ENCODE measurements around the gene DUOX2.
"Not testable (repeated sequence)": the region's sequence is repeated elsewhere in the genome, so short reads cannot be mapped to it uniquely, and the experiment has no call there.

The DUOX2 gene

DNA sequence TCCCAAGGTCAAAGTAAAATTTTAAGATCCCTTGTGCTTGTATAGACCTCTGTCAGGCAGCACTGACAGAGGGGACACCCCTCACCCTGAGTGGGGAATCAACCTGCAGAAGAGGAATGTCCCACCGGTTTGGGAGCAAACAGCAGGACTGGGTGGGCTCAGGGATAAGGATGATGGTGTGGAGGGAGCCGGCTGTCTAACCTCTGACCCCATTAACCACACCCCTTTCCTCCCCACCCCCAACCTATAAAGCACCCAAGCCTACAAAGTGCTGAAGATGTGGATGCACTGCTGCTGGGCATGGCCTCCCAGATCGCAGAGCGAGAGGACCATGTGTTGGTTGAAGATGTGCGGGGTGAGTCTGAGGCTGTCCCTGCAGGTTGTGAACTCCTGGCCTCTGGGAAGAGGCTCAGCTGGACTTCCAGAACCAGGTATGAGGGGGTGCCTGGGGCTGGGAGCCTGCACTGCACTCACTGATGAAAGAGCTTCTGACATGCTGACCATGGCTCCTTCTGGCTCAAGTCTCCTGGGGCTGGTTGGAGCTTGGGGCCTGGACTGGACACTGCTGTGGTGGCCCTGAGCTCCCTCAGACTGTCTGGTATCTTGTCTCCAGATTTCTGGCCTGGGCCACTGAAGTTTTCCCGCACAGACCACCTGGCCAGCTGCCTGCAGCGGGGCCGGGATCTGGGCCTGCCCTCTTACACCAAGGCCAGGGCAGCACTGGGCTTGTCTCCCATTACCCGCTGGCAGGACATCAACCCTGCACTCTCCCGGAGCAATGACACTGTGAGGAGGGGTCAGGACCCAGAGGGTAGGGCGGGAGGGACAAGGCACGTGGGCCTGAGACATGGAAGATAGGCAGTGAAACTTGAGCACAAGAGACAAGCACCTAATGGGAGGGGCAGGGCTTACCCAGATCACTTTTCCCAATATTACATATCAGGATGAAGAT, 25.1 kb upstream of the DUOX2 start:
- DNase-seq: no peak

DNA sequence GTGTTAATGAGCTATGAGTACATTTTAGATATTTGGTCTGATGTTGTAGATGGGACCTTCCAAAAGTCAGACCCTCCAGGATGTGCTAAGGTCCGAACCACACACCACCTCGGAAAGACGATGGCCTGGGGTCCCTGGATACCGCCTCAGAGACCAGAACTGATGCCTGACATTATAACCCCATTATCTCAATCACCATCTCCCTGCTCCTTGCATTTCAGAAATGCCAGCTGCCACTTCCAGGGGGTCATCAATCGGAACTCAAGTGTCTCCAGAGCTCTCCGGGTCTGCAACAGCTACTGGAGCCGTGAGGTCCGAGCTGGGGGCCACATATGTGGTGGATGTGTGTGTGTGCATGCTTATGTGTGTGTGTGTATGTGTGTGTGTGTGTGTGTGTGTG, 23.7 kb upstream of the DUOX2 start:
- no peak for DNase-seq

DNA sequence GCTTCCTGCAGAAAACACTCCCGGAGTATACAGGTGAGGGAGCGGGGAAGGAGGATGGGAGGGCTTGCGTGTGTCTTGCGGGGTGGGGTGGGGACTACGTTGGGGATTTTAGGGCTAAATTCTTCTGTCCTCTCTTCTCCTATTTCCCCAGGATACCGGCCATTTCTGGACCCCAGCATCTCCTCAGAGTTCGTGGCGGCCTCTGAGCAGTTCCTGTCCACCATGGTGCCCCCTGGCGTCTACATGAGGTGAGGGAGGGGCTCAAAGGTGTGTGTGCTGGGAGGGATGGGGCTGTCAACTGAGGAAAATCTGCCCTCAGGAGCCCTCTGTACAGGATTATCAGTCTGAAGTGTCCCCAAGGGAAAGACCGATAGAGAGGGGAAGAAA, 22.4 kb upstream of the DUOX2 start:
- no peak for DNase-seq

DNA sequence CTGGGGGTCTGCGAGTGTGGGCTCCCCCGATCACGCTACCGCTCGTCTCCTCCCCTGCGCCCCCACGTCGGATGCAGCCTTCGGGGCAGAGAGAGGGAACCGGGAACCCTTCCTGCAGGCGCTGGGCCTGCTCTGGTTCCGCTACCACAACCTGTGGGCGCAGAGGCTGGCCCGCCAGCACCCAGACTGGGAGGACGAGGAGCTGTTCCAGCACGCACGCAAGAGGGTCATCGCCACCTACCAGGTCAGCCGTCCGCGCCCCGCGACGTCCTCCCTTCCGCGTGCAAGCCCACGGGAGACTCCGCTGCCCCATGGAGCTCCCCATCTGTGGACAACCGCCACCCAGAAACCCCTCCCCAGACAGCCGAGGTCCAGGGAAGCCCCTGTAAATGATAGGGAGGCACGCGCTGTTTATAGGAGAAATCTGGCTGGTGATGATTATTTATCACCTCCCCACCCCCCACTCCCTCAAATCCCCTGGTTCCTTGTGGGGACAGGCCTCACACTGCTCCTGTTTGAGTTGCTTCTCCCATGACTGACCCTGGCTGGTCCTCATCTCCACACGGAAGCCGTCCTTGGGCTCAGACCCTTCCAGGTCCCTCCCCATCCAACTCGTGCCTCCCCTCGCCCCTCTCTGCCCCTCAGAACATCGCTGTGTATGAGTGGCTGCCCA, 21.9 kb upstream of the DUOX2 start:
- not testable (repeated sequence) for DNase-seq

DNA sequence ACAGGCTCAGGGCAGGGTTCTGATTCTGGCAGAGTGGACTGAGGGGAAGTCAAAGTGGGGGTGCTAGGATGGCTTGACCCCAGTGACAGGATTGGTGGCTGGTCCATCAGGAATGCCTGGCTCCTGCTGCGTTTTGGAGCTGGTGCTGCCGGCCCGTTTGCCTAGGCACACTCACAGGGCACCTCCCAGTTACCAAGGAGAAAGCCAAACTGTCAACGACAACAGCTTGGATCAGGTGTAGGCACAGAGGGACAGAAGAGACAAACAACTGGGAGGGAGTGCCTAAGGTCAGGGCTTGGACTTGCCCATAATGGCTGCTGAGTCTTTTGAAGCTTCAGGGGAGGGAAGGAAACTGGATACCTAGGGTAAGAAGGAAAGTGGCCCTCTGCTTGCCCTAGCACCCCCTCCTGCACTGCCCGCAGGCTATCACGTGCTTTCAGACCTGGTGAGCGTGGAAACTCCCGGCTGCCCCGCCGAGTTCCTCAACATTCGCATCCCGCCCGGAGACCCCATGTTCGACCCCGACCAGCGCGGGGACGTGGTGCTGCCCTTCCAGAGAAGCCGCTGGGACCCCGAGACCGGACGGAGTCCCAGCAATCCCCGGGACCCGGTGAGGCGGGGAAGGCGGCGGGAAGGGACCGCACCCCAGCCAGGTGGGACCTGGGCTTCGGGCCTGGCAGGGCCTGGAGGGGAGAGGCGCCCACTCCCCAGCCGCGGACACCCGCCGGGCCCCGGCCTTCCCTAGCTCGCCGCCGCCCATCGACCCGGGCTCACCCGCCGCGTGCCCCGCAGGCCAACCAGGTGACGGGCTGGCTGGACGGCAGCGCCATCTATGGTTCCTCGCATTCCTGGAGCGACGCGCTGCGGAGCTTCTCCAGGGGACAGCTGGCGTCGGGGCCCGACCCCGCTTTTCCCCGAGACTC, 21.0 kb upstream of the DUOX2 start:
- DNase-seq: no peak

DNA sequence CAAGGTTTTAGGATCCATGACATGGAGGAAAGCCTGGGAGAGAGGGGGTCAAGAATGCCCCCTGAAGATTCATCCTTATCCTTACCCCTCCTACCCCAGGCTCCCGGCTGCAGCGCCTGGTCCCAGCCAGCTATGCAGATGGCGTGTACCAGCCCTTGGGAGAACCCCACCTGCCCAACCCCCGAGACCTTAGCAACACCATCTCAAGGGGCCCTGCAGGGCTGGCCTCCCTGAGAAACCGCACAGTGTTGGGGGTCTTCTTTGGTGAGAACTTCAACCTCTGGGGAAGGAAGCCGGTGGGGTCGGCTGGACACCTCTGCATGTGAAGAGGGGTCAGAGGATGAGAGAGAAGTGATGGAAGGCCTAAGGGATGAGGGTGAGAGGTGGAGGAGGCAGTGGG, 20.1 kb upstream of the DUOX2 start:
- no peak for DNase-seq

DNA sequence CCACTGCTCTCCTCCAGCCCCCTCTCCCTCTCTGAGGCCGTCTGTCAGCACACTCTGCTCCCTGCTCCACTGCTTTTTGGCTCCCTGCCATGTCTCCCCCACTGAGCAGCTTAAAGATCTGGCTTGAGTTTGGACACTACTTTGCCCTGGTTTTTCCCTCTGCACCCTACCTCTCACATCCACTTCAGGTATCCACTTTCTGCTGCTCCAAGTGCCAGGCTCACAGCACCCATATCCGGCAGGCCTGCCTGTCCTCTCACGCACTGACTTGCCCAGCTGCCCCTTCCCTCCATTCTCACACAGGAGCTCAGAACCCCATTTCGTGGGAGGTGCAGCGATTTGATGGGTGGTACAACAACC, 19.6 kb upstream of the DUOX2 start:
- no peak for DNase-seq

DNA sequence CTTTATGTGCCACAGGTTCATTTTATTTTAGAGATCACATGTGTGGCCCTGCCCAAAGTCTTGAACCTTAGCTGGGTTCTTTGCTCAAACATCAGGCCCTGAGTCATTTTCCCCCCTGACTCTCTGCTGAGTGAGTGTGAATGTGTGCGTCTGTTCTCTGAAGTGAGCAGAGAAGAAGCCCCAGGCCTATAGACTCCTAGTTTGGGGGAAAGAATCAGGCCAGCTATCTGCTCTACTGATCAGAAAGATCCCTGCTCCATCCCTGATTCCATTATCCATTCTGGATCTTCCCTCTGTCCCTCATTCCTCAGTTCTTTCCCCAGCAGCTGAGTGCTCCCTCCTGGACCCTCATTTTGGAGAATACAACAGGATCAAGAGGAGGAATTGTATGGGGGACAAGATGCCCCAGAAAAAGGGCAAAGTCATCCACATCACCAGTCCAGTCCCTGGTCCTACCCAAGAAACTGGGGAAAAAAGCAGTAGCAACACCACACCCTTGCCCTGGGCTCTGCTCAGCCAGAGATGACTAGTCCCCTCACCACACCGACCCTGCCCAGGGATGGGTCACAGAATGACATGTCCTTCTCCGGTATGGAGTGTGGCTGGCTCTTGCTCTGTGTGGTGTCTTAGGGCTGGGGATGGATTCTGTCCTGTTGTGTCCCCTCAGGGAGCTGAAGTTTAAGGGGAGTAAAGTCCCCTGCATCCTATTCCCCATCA, 19.0 kb upstream of the DUOX2 start:
- DNase-seq: no peak

DNA sequence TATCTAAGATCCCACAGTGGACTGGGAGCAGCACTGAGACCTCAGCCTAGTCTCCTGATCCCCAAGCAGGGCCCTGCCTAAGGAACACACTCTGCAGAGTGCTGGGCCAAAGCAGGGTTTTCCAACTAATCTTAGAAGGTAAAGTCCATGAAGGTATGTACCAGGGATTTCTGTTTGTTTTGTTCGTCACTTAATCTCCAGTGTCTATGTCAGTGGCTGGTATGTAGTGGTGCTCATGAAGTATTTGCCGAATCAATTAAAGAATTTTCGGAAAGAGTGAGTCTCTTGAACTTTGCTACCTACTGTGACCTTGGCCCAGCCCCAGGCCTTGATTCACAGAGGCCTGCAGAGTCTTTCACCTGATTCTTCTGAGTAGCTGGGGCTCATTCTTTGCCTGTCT, 17.5 kb upstream of the DUOX2 start:
- DNase-seq: no peak

DNA sequence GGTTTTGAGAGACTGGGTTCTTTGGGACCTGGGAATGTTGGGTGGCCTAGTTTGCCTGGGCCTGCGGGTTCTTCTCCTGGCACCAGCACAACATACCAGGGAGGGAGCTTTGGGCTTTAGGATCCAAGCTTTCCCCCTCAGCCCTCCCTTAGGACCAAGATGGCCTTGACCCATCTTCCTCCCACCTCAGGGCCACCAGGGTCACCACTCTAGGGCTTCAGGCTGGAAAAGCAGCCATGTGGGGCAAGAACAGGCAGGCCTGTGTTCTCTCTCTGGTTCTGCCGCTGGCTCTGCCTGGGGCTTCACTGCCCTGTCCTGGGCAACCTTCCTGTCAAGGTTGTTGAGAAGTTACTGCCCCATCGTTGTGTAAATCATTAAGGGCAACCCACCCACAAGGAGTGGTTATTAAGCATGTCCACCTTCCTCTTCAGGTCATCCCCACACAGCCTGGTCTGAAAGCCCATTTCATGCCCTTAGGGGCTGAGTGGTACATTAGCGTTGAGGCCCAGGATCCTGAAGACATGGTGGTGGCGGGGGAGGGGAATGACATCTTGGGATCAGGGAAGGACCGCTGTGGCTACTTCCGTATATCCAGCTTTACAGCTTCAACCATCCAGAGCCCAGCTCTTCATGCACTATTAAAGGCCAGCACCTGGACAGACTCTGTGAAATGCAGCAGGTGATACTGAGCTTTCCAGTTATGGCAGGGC, 16.5 kb upstream of the DUOX2 start:
- DNase-seq: no peak

DNA sequence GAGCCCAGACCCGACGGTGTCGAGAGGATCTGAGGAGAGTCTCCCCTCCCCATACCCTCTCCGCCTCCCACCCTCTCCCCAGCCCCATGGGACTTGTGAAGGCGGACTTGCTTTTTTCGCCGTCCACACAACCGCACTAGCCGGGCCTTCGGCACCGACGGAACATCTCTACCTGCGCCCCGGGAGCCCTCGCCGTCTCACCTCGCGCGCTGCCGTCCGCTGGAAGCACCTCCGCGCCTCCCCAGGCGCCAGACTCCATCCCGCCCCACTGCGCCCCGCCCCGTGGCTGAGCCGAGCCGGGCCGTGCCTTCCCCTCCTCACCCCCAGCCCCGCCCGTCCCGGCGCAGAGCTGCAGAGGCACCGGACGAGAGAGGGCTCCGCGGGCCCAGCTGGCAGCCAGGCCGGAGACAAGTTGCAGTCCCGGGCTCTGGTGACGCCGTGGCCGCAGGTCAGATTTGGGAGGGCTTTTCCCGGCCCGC, 15.7 kb upstream of the DUOX2 start, which contains the start of the genes DUOX1 and DUOXA1:
DUOX1 (plus strand) TSS at position 344 of the 479 bp plus-strand sequence. CDS start 1,973 bp downstream, outside the sequence.
DUOXA1 (minus strand) TSS at position 229 of the 479 bp plus-strand sequence. CDS start 6,865 bp downstream, outside the sequence.
- DNase-seq: no peak

DNA sequence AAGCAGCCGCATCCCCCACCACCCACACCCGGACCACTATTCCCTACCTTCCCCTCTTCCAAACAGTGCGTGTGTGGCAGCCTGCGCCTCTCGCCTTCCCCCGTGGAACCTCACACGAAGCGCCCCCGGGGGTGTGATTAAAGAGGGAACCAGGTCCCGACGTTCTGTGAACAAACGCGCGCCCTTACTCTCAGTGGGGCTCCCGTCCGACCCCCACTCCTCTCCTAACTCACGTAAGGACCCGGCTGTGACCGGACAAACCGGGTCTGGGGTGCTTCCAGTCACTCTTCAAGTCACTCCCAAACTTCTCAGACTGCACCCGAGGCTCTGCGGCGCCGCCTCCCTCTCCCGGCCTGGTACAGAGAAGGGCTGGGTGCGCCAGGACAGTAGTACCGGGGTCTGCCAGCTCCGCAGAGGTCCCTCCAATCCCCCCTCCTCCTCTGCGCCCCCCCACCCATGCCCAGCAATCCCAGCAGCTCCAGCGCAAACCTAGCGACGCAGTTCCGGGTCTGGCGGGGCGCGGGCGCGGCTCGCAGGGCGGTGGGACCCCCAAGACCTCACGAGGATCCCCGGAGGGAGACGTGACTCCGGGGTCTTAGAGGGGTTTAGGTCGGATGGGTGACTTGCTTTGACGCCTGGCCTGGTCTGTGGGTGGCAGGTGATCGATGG, 15.1 kb upstream of the DUOX2 start:
- DNase-seq: no peak

DNA sequence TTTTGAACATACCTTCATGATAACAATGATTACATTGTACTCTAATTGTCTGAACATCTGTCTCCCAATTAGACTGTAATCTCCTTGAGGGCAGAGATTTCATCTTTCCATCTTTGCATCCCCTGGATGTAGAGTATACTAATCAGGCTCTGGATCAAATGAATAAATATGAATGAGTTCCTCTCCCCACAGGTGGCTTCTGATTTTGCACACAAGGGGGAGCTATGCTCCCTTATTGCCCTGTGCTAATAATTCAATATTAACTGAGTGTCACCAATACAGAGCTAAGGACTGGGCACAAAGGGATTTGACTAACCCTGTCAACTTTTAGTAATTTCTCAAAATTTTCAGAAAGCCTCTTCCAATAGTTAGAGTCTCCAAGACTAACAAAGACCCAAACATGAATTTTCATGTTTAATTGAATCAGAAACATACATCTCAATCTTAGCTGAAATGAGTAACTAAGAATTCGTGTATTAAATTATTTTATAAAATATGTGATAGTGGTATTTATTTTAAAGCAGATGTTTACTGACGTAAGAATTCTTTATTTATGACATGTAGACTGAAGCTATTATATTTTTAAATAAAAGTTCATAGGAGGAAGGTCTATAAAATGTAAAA, 12.7 kb upstream of the DUOX2 start:
- DNase-seq: peak; percentile 10

DNA sequence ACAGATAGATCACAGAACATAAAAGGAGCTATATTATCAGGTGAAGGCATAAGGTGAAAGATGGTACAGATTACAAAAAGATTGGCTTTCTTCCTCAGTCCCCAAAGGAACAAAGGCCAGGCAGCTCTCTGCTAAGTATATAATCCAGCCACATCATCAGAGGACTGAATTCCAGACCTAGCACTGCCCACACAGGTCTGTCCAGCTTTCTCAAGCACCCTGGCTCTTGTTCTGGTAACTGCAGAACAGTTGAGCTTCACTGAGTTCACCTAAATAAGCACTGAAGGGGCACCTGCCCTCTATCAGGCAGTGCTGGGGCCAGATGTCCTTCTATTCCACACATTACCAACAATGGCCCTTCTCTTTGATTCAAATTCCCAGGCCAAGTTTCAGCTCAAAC, 9.4 kb upstream of the DUOX2 start:
- DNase-seq: no peak

DNA sequence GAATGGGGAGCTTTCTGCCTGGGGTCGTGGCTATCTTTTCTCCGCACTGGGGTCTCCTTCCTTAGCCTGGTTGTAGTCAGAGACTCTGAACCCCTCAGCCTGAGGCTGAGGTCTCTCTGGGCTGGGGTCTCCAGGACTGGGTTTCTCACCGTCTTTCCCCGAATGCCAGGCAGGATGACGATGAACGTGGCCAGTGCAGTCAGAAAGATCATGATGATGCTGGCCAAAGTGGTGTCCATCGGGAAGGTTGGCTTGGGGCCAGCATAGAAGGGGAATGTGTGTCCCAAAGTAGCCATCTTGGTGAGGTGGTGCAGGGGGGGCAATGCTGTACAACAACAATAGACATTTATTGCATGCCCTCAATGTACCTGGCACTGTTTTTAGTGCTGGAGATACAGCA, 8.7 kb upstream of the DUOX2 start:
- no peak for DNase-seq

DNA sequence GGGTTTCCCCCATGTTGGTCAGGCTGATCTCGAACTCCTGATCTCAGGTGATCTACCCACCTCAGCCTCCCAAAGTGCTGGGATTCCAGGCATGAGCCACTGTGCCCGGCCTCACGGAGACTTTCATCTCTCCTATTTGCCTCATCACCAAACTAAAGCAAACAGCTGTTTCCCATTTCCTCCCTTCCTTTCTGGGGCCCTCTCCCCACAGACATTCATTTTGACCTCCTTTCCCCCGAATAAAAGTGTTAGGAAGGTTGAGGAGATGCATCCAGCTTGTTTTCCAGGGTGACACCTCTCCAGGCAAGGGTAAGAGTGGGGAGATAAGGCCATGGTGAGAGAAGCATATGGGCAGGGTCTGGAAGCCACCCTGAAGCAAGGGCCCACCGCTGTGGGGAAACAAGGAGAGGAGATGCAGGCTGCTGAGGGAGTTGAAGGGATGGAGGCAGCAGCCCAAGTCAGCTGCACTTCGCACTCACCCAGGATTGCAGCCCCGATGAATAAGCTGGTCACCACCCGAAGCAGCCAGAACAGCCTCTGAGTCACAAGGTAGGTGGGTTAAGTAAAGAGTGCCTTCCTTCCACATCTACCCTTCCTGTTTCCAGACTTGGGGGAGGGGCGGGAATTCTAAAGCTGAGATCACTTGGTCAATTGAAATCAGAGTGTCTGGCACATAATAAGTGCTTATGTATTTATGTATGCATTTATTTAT, 7.9 kb upstream of the DUOX2 start:
- DNase-seq: no peak

DNA sequence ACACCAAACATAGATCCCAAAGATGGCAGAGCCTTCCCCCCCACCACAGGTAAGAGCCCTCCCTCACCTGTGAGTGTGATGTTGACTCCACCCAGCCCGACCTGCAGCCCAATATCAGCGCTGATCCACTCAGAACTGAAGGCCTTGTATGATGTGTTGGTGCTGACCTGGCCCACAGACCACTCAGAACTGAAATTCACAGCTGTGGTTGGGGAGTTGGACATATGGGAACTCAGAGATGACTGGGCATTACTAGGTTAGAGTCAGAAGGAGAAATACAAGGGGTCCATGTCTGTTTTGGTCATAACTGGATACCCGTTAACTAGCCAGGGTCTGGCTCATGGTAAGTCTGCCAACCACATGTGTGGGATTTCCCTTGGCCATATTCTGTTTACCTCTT, 7.0 kb upstream of the DUOX2 start:
- DNase-seq: no peak

DNA sequence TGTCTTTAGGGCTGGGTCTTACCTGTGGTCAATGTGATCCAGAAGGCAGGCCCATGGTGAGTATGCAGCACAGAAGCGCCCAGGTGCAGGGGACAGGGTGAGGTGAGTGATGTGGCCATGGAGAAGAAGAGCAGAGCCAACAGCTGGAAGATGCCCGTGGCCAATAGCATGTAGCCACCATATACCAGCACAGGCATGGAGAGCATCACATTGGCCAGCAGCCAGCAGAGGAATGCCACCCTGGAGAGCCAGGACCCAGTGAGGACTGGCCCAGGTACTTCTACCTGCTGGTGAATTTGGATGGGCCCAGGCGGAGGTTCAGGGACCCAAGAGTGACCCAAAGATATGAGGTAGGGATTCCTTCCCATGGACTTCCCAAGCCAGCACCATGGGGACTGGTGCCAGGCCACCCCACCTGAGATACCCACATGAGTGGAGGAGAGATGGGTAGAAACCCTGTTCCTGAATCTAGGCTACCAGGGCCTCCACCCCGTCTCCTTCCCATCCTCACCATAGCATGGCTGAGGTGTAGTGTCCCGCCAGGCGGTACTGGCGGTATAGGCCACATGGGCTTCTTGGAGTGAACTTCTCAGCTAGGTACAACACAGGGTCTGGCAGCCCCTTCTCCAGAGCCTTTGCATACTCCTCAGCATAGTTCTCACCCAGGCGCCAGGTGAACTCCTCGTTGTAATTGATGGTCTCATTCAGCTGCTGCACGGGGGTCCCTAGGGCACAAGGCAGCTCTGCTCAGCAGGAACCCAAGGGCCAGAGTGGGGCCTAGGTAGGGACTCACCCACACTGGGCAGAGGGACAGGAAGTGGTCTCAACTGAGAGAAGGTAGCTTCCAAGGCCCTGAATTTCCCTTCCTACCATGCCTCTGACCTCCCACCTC, 6.4 kb upstream of the DUOX2 start:
- DNase-seq: no peak

DNA sequence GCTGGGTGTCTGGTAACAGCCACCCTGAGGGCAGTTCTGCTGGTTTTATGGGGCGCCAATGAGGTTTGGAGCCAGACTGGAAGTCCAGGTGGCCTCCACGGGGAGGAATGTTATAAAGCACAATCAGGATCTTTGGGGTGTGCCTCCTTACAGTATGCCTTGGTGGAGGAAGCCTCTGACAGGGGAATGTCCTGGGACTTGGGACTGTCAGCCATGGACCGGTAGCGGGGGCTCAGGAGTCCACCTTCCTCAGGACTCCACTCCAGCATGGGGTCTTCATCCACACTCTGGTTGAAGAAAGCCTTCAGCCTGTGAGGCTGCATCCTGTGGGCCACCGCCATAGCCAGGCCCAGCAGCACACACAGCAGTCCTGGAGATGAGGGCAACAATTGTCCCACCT, 5.0 kb upstream of the DUOX2 start:
- DNase-seq: no peak
